ENCODE results near the gene SYNE4. TPM values are rescaled to one million over a fixed set of nuclear protein-coding genes. Genes with fewer than 3 reads are reported as not detected.
A peak's percentile ranks its signal among the peaks of the same experiment; 100 is the strongest.
"Not testable (repeated sequence)": the region's sequence is repeated elsewhere in the genome, so short reads cannot be mapped to it uniquely, and the experiment has no call there.

The SYNE4 gene
- total RNA-seq, 1 donor from 2014 or later = 0.58 TPM

DNA sequence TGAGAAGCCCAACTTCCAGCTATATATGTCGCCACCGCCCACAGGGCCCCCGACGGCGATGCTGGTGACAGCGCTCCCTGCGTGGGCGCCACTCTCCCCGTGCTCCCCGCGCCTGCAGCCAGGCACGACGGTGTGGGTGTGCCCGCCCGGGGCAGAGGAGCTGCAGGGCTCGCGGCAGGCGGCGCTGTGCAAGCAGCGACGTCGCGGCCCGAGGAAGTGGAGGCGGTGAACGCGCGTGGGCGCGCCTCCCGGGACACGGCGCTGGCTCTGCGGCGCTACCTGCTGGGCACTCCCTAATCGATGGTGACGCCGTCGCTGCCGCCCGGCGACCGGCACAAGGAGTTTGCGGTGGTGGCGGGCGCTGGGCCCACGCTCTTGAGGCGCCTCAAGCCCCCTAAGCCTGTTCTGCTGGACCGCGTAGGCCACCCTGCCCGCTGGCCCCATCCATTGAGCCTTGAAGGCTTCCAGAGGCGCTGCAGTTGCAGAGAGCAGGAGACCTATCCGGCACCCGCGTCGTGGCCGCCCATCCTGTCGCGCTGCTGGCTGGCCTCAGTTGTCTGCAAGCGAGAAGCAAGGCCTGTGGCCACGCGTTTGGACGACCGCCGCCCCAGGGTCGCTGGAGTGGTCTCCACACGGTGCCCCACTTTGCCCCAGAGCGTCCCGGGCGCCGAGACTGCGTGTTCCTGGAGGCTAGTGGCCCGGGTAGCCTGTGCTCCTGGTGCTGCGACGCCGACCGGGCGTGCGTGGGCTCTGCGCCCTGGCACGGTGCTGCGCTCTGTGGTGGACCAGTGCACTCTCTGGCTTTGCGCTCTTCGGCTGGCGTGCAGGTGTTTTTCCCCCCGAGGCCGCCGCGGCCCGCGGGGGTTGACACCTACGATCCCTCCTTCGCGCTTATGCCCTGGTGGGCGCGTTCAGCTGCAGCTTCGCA is 49.3 kb downstream of the SYNE4 start:
- Histone ChIP-seq H3K27me3 (ENCODE audit: low read depth) (peaks cover 90% of the 10 kb centered on the region), H3K27ac (replicated peaks) (no peak overlapping the region), H3K36me3 (no peaks in the 10 kb centered on the region), H3K4me1 (peaks cover 11% of the 10 kb centered on the region), H3K9me3 (replicated peaks) (peaks cover 8% of the 10 kb centered on the region), H3K4me3 (peak overlapping the region; percentile 44)
- TF ChIP-seq, protein P1, sequence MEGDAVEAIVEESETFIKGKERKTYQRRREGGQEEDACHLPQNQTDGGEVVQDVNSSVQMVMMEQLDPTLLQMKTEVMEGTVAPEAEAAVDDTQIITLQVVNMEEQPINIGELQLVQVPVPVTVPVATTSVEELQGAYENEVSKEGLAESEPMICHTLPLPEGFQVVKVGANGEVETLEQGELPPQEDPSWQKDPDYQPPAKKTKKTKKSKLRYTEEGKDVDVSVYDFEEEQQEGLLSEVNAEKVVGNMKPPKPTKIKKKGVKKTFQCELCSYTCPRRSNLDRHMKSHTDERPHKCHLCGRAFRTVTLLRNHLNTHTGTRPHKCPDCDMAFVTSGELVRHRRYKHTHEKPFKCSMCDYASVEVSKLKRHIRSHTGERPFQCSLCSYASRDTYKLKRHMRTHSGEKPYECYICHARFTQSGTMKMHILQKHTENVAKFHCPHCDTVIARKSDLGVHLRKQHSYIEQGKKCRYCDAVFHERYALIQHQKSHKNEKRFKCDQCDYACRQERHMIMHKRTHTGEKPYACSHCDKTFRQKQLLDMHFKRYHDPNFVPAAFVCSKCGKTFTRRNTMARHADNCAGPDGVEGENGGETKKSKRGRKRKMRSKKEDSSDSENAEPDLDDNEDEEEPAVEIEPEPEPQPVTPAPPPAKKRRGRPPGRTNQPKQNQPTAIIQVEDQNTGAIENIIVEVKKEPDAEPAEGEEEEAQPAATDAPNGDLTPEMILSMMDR (IDR thresholded peaks at IDR 0.05; ENCODE audit: borderline replicate concordance) = peak; percentile 38
- DNase-seq = peak; percentile 51
- intact Hi-C loops (cut with micrococcal nuclease) = no loop called here

DNA sequence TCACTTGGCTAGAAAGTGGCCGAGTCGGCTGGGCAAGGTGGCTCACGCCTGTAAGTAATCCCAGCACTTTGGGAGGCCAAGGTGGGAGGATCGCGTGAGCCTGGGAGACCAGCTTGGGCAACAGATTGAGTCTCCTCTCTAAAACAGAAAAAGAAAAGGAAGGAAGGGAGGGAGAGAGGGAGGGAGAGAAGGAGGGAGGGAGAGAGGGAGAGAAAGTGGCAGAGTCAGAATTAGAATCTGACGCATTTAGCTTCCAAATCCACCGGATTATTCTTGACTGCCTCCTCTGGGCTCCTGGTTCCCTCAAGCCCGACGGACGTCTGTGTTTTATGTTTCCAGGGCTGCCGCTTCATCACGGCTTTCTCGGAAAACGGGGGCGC is 50.0 kb downstream of the SYNE4 start:
- intact Hi-C loops (cut with micrococcal nuclease) = no loop called here
- Histone ChIP-seq H3K4me1 (peaks cover 11% of the 10 kb centered on the region), H3K4me3 (peak overlapping the region; percentile 44), H3K36me3 (no peaks in the 10 kb centered on the region), H3K27ac (replicated peaks) (no peak overlapping the region), H3K27me3 (ENCODE audit: low read depth) (peaks cover 88% of the 10 kb centered on the region), H3K9me3 (replicated peaks) (peaks cover 8% of the 10 kb centered on the region)
- no peak for DNase-seq
- TF ChIP-seq, protein P1 (IDR thresholded peaks at IDR 0.05; ENCODE audit: borderline replicate concordance) = no peak

DNA sequence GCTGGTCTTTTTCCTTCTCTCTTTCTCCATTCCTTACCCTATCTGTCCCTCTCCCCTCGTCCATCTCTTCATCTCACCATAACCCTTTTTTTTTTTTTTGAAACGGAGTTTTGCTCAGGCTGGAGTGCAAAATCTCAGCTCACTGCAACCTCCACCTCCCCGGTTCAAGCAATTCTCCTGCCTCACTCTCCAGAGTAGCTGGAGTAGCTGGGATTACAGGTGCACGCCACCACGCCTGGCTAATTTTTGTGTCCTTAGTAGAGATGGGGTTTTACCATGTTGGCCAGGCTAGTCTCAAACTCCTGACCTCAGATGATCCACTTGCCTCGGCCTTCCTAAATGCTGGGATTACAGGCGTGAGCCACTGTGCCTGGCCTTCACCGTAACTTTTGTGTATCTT is 51.2 kb downstream of the SYNE4 start:
- peaks cover 88% of the 10 kb centered on the region for H3K27me3 ChIP-seq (ENCODE audit: low read depth)
- not testable (repeated sequence) for H3K27ac ChIP-seq (replicated peaks)

DNA sequence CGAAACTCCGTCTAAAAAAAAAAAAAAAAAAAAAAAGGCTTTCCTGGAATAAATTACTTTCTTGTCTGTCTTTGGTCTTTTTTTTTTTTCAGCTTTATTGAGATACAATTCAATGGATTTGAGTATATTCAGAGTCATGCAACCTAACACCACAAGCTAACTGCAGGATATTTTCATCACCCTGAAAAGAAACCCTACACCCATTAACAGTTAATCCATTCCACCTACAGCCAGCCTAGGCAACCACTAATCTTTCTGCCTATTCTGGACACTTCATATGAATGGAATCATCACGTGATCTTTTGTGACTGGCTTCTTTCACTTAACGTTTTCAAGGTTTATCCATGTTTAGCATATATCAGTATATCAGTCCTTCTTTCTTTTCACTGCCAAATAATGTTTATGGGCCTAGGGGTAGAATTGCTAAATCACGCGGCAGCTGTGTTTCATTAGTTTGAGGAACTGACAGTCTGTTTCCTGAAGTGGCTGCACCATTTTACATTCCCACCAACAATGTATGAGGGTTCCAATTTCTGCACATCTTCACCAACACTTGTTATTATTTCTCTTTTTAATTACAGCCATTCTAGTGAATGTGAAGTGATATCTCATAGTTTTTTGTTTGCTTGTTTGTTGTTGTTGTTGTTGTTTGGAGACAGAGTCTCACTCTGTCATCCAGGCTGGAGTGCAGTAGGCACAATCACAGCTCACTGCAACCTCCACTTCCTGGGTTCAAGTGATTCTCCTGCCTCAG is 52.6 kb downstream of the SYNE4 start:
- peaks cover 8% of the 10 kb centered on the region for H3K9me3 ChIP-seq (replicated peaks)
- intact Hi-C loops (cut with micrococcal nuclease) = no loop called here
- H3K4me1 ChIP-seq = peaks cover 11% of the 10 kb centered on the region
- peaks cover 75% of the 10 kb centered on the region for H3K27me3 ChIP-seq (ENCODE audit: low read depth)
- no peak overlapping the region for H3K27ac ChIP-seq (replicated peaks)
- TF ChIP-seq, protein P1 (IDR thresholded peaks at IDR 0.05; ENCODE audit: borderline replicate concordance) = no peak
- DNase-seq = no peak
- no peaks in the 10 kb centered on the region for H3K36me3 ChIP-seq
- H3K4me3 ChIP-seq = no peak overlapping the region

More for the DNA sequence above, 51.2 kb downstream of the SYNE4 start:
- intact Hi-C loops (cut with micrococcal nuclease); H3K4me3 ChIP-seq; H3K9me3 ChIP-seq (replicated peaks); H3K36me3 ChIP-seq; DNase-seq: not testable (repeated sequence)
- peaks cover 11% of the 10 kb centered on the region for H3K4me1 ChIP-seq

Other genes with a start within 250 kb of the SYNE4 start
- 3.8 TPM for gene ARHGAP33, start 233.2 kb downstream of the SYNE4 start, total RNA-seq
- gene PRODH2, start 196.0 kb downstream of the SYNE4 start, total RNA-seq = not detected
- not detected for gene NPHS1, start 156.3 kb downstream of the SYNE4 start, total RNA-seq
- gene KIRREL2, start 151.9 kb downstream of the SYNE4 start, total RNA-seq = not detected
- 23.9 TPM for gene APLP1, start 140.2 kb downstream of the SYNE4 start, total RNA-seq
- 2.3 TPM for gene NFKBID, start 108.3 kb downstream of the SYNE4 start, total RNA-seq
- gene HCST, start 106.3 kb downstream of the SYNE4 start, total RNA-seq = 2.3 TPM
- 26.2 TPM for gene TYROBP, start 100.5 kb downstream of the SYNE4 start, total RNA-seq
- gene LRFN3, start 72.4 kb downstream of the SYNE4 start, total RNA-seq = 7.1 TPM
- gene SDHAF1, start 13.6 kb downstream of the SYNE4 start, total RNA-seq = 10.3 TPM
- 11.8 TPM for gene ALKBH6, start 5.4 kb upstream of the SYNE4 start, total RNA-seq
- gene CLIP3, start 24.1 kb upstream of the SYNE4 start, total RNA-seq = 5.4 TPM
- 4.2 TPM for gene THAP8, start 45.5 kb upstream of the SYNE4 start, total RNA-seq
- 17.7 TPM for gene WDR62, start 46.1 kb upstream of the SYNE4 start, total RNA-seq
- not detected for gene OVOL3, start 102.3 kb upstream of the SYNE4 start, total RNA-seq
- 130 TPM for gene POLR2I, start 106.1 kb upstream of the SYNE4 start, total RNA-seq
- gene TBCB, start 106.7 kb upstream of the SYNE4 start, total RNA-seq = 94.9 TPM
- gene CAPNS1, start 131.3 kb upstream of the SYNE4 start, total RNA-seq = 767 TPM
- 2,839 TPM for gene COX7A1, start 143.6 kb upstream of the SYNE4 start, total RNA-seq
- 4.4 TPM for gene ZNF565, start 205.9 kb upstream of the SYNE4 start, total RNA-seq
- gene ZNF146, start 206.3 kb upstream of the SYNE4 start, total RNA-seq = 30.4 TPM

Data from left ventricle myocardium inferior (tissue), 1 donor.